Smooth muscle cell (in vitro differentiated cells): ENCODE measurements around the gene SOX8. TPM values are rescaled to one million over a fixed set of nuclear protein-coding genes. Genes with fewer than 3 reads are reported as not detected.

ENCODE experiments used
- DNase-seq: peaks from one replicate; lab custom pipeline; 2025; ENCODE audit not compliant: unreplicated experiment; lab: John Stamatoyannopoulos, UW
- H2AFZ ChIP-seq: fragments of 200-600 bp; sonication (generic); 2 replicates; pipeline ENCODE4 v1.6.0; 2016; ENCODE audit warnings: antibody characterized with exemption, low read depth, mild to moderate bottlenecking
- H3F3A ChIP-seq: fragments of 200-600 bp; sonication (generic); 2 replicates; pipeline ENCODE4 v1.6.0; 2017; ENCODE audit warnings: antibody characterized with exemption, low read depth
- H3K27ac ChIP-seq: fragments of 200-600 bp; sonication (generic); 2 replicates; pipeline ENCODE4 v1.5.1; 2016; ENCODE audit warnings: low read depth, mild to moderate bottlenecking
- H3K27me3 ChIP-seq: fragments of 200-600 bp; sonication (generic); 2 replicates; pipeline ENCODE4 v1.6.1; 2016; ENCODE audit warnings: low read depth, mild to moderate bottlenecking
- H3K36me3 ChIP-seq: fragments of 200-600 bp; sonication (generic); 2 replicates; pipeline ENCODE4 v1.5.1; 2016; ENCODE audit warnings: low read depth
- H3K4me1 ChIP-seq: fragments of 200-600 bp; sonication (generic); 2 replicates; pipeline ENCODE4 v1.5.1; 2016; ENCODE audit warnings: low read depth
- H3K4me2 ChIP-seq: fragments of 200-600 bp; sonication (generic); 2 replicates; pipeline ENCODE4 v1.6.0; 2016; ENCODE audit warnings: mild to moderate bottlenecking
- H3K4me3 ChIP-seq: fragments of 200-600 bp; sonication (generic); 2 replicates; pipeline ENCODE4 v1.5.1; 2016; ENCODE audit warnings: mild to moderate bottlenecking
- H3K79me2 ChIP-seq: fragments of 200-600 bp; sonication (generic); 2 replicates; pipeline ENCODE4 v1.6.0; 2016; ENCODE audit warnings: low read depth, mild to moderate bottlenecking
- H3K9ac ChIP-seq: fragments of 200-600 bp; sonication (generic); 2 replicates; pipeline ENCODE4 v1.6.0; 2016; ENCODE audit warnings: low read depth
- H3K9me3 ChIP-seq: fragments of 200-600 bp; sonication (generic); replicated peaks from 2 replicates; pipeline ENCODE4 v1.5.1; 2016; ENCODE audit warnings: low read depth
- H4K20me1 ChIP-seq: fragments of 200-600 bp; sonication (generic); 2 replicates; pipeline ENCODE4 v1.6.0; 2016; ENCODE audit warnings: low read depth
- CTCF ChIP-seq: fragments of 200-600 bp; sonication (generic); IDR thresholded peaks from 2 replicates; pipeline ENCODE4 v1.5.1; 2017; ENCODE audit warnings: borderline replicate concordance, mild to moderate bottlenecking, antibody characterized with exemption; ENCODE audit not compliant: insufficient read depth, poor library complexity, severe bottlenecking
- WGBS: methylation state at CpG from one replicate; pipeline ENCODE4 v1.1.7; 2016; ENCODE audit warnings: low lambda C conversion rate; 5-methylcytosine and 5-hydroxymethylcytosine counted together
- polyA plus RNA-seq: library from polyadenylated mRNA; unstranded; fragments of >200 nt; fragmentation: Nextera tagmentation; extraction: Ambion mirVana; gene quantifications from 2 replicates; pipeline ENCODE4 v1.2.1, GENCODE V29; 2016
- total RNA-seq: library from RNA; depleted of rRNA; stranded (reverse); fragments of >200 nt; gene quantifications from 2 replicates; pipeline ENCODE4 v1.2.3, GENCODE V29; 2014

The SOX8 gene
- total RNA-seq: 1.8 and 4.2 TPM in 2 replicates
- polyA plus RNA-seq: 2.9 and 3.5 TPM in 2 replicates

GRCh38 chr16:981695-982144, at the start of gene SOX8:
Gene SOX8, plus strand, starts transcription at chr16:981770. Its CDS starts 153 bp downstream, at chr16:981923.
- Histone ChIP-seq H3K79me2 (no peaks in the 10 kb centered on the region), H3K27ac (no peak within 1 kb of the TSS), H2AFZ (peak within 1 kb of the TSS; percentile 62), H3F3A (no peaks in the 10 kb centered on the region), H3K4me2 (peak within 1 kb of the TSS; percentile 96), H3K36me3 (no peaks in the 10 kb centered on the region), H3K27me3 (peaks cover 7% of the 10 kb centered on the region), H3K4me3 (peak within 1 kb of the TSS; percentile 79), H3K9ac (no peak within 1 kb of the TSS), H4K20me1 (no peaks in the 10 kb centered on the region), H3K9me3 (no peaks in the 10 kb centered on the region), H3K4me1 (peaks cover 10% of the 10 kb centered on the region)
- WGBS: 4% methylated on average over 18 of the region's 80 CpGs
- TF ChIP-seq CTCF: no peak
- no peak for DNase-seq

GRCh38 chr16:932831-933330, 48.7 kb upstream of the SOX8 start:
- 90% methylated on average over 21 of the region's 21 CpGs for WGBS

GRCh38 chr16:933581-933980, 48.0 kb upstream of the SOX8 start:
- Histone ChIP-seq H3K9me3 (no peaks in the 10 kb centered on the region), H4K20me1 (no peaks in the 10 kb centered on the region), H3F3A (no peaks in the 10 kb centered on the region), H3K4me3 (no peak overlapping the region), H3K9ac (no peak overlapping the region), H3K4me2 (no peak overlapping the region), H3K36me3 (no peaks in the 10 kb centered on the region), H2AFZ (no peak overlapping the region), H3K27ac (no peak overlapping the region), H3K4me1 (no peaks in the 10 kb centered on the region), H3K27me3 (no peaks in the 10 kb centered on the region), H3K79me2 (no peaks in the 10 kb centered on the region)
- TF ChIP-seq CTCF: no peak
- no peak for DNase-seq
- 95% methylated on average over 15 of the region's 15 CpGs for WGBS

More at GRCh38 chr16:932831-933330, 48.7 kb upstream of the SOX8 start:
- no peak for DNase-seq
- Histone ChIP-seq H3K4me2 (no peak overlapping the region), H3K9me3 (no peaks in the 10 kb centered on the region), H3K79me2 (no peaks in the 10 kb centered on the region), H3K27me3 (no peaks in the 10 kb centered on the region), H2AFZ (no peak overlapping the region), H3K4me1 (no peaks in the 10 kb centered on the region), H3K27ac (no peak overlapping the region), H3K4me3 (no peak overlapping the region), H3K36me3 (no peaks in the 10 kb centered on the region), H3K9ac (no peak overlapping the region), H3F3A (no peaks in the 10 kb centered on the region), H4K20me1 (no peaks in the 10 kb centered on the region)
- no peak for TF ChIP-seq CTCF

- H3K9me3 ChIP-seq: no peaks in the 10 kb centered on the region
- no peaks in the 10 kb centered on the region for H3K4me1 ChIP-seq
- WGBS: 92% methylated on average over 10 of the region's 10 CpGs
- no peaks in the 10 kb centered on the region for H4K20me1 ChIP-seq
- no peak for DNase-seq
- H3K9ac ChIP-seq: no peak overlapping the region
- no peaks in the 10 kb centered on the region for H3K36me3 ChIP-seq
- no peaks in the 10 kb centered on the region for H3K79me2 ChIP-seq
- no peak overlapping the region for H3K27ac ChIP-seq
- no peak overlapping the region for H3K4me2 ChIP-seq
- no peak for TF ChIP-seq CTCF
- H2AFZ ChIP-seq: no peak overlapping the region
- no peak overlapping the region for H3K4me3 ChIP-seq
- no peaks in the 10 kb centered on the region for H3K27me3 ChIP-seq
- H3F3A ChIP-seq: no peaks in the 10 kb centered on the region
Measured at GRCh38 chr16:934178-934577, 47.4 kb upstream of the SOX8 start.
